SK-N-SH treated with all-trans-retinoic acid at 6 μM for 48 hours (cell line): ENCODE results near the gene PVALEF.

Source experiments
- ARNTL ChIP-seq: fragments of 450-650 bp; formaldehyde crosslinking; IDR thresholded peaks from 2 replicates; pipeline ENCODE4 v1.5.0; 2020; ENCODE audit warnings: low read depth, mild to moderate bottlenecking, moderate library complexity, borderline replicate concordance
- ISL1 ChIP-seq: fragments of 250-450 bp; sonication (Bioruptor Pico); IDR thresholded peaks from 2 replicates; pipeline ENCODE4 v2.1.2; 2022; ENCODE audit warnings: mild to moderate bottlenecking, moderate library complexity
- POU6F1 ChIP-seq: fragments of 250-450 bp; sonication (Bioruptor Pico); IDR thresholded peaks from 2 replicates; pipeline ENCODE4 v1.8.0; 2021; ENCODE audit warnings: low read depth, mild to moderate bottlenecking, moderate library complexity, borderline replicate concordance
- PPARA ChIP-seq: fragments of 250-450 bp; sonication (Bioruptor Pico); IDR thresholded peaks from 2 replicates; pipeline ENCODE4 v1.5.0; 2020; ENCODE audit warnings: mild to moderate bottlenecking, borderline replicate concordance
- SNAI2 ChIP-seq: fragments of 250-450 bp; sonication (Bioruptor Pico); IDR thresholded peaks from 2 replicates; pipeline ENCODE4 v1.5.0; 2020; ENCODE audit warnings: mild to moderate bottlenecking, moderate library complexity
- ZFP3 ChIP-seq: fragments of 250-450 bp; sonication (Bioruptor Pico); IDR thresholded peaks from 2 replicates; pipeline ENCODE4 v1.5.0; 2020; ENCODE audit warnings: mild to moderate bottlenecking, moderate library complexity
- ZFP30 ChIP-seq: fragments of 450-650 bp; formaldehyde crosslinking; IDR thresholded peaks from 2 replicates; pipeline ENCODE4 v1.5.0; 2022; ENCODE audit warnings: mild to moderate bottlenecking, moderate library complexity

- TF ChIP-seq ZFP3 (CRISPR knock-in tag) (no peak), ARNTL (CRISPR knock-in tag) (no peak), ZFP30 (CRISPR knock-in tag) (no peak), SNAI2 (no peak), POU6F1 (CRISPR knock-in tag) (no peak), PPARA (CRISPR knock-in tag) (no peak), ISL1 (CRISPR knock-in tag) (no peak)
Measured at GRCh38 chr17:81182596-81182995, 17.3 kb downstream of the PVALEF start.
